ENCODE results near the gene MAN1A2. TPM values are rescaled to one million over a fixed set of nuclear protein-coding genes. Genes with fewer than 3 reads are reported as not detected.

The MAN1A2 gene
- total RNA-seq, 1 experiment from 2014 or later, result 21.1 TPM

DNA sequence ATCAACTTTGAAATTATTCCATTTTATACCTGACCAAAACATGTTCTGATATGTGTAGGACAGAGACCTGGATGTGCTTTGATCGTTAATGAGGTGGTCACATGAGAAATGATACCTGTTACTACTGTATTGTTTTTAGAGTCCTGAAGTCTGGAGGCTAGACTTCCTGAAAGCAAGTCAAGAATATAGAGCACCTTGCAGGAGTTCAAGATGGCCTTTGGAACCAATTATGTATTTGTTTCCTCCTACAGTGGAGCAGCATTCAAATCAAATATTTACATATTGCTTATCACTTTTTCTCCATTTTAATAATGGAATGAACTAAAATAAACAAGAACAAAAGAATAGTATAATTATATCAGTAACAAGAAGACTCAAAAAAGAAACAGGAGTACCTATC, 155.9 kb downstream of the MAN1A2 start:
- no peak overlapping the region for H2AFZ ChIP-seq (ENCODE audit: low read length)
- H3K4me1 ChIP-seq (ENCODE audit: insufficient read depth, low read length), result no peaks in the 10 kb centered on the region
- no peaks in the 10 kb centered on the region for H3K27me3 ChIP-seq (ENCODE audit: low read length)
- TSS peak; percentile 11 for BruUV-seq (replicated peaks)
- POLR2A ChIA-PET (ENCODE audit: unreplicated experiment), result no interaction called here
- no peak overlapping the region for H3K4me2 ChIP-seq (ENCODE audit: low read length)
- no peak overlapping the region for H3K27ac ChIP-seq (ENCODE audit: low read length)
- no peak for ATAC-seq
- TF ChIP-seq EZH2phosphoT487 (IDR thresholded peaks at IDR 0.05; ENCODE audit: borderline replicate concordance, low read length) (no peak), EZH2 (IDR thresholded peaks at IDR 0.05; ENCODE audit: low read length, unreplicated experiment) (no peak)
- TF ChIP-seq, protein P1, sequence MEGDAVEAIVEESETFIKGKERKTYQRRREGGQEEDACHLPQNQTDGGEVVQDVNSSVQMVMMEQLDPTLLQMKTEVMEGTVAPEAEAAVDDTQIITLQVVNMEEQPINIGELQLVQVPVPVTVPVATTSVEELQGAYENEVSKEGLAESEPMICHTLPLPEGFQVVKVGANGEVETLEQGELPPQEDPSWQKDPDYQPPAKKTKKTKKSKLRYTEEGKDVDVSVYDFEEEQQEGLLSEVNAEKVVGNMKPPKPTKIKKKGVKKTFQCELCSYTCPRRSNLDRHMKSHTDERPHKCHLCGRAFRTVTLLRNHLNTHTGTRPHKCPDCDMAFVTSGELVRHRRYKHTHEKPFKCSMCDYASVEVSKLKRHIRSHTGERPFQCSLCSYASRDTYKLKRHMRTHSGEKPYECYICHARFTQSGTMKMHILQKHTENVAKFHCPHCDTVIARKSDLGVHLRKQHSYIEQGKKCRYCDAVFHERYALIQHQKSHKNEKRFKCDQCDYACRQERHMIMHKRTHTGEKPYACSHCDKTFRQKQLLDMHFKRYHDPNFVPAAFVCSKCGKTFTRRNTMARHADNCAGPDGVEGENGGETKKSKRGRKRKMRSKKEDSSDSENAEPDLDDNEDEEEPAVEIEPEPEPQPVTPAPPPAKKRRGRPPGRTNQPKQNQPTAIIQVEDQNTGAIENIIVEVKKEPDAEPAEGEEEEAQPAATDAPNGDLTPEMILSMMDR (conservative IDR thresholded peaks at IDR 0.05; ENCODE audit: low read depth, low read length), result no peak
- no peaks in the 10 kb centered on the region for H4K20me1 ChIP-seq (ENCODE audit: low read length)
- H3K9me3 ChIP-seq (ENCODE audit: low read length), result no peaks in the 10 kb centered on the region
- CTCF ChIA-PET, result no interaction called here
- intact Hi-C loops (cut with micrococcal nuclease), result no loop called here
- no peak overlapping the region for H3K9ac ChIP-seq (ENCODE audit: low read length)
- H3K4me3 ChIP-seq (ENCODE audit: low read length), result no peak overlapping the region
- H3K79me2 ChIP-seq (ENCODE audit: low read length), result no peaks in the 10 kb centered on the region
- DNase-seq, result no peak
- H3K9me2 ChIP-seq (replicated peaks; ENCODE audit: low read length), result no peaks in the 10 kb centered on the region
- no peaks in the 10 kb centered on the region for H3F3A ChIP-seq (ENCODE audit: low read length, unreplicated experiment)
- H3K36me3 ChIP-seq (ENCODE audit: low read depth, low read length), result no peaks in the 10 kb centered on the region

DNA sequence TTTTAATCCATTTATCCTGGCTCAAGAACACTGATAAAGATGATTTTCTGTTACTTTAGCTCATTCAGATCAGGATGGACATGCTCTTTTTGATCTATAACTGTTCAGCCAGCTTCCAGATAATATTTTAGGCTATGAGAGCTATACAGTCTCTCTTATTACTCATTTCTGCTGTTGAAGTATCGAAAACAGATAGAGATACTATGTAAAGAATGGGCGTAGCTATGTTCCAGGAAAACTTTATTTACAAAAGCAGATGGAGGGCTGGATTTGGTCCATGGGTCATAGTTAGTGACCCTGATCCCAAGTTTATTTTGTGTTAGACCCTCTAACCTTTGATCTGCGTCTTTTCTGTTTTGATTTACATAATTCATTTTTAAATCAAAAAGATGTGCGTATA, 159.8 kb downstream of the MAN1A2 start:
- Histone ChIP-seq H3K79me2 (ENCODE audit: low read length) (no peaks in the 10 kb centered on the region), H4K20me1 (ENCODE audit: low read length) (no peaks in the 10 kb centered on the region), H3K9me3 (ENCODE audit: low read length) (no peaks in the 10 kb centered on the region), H3K9ac (ENCODE audit: low read length) (no peak overlapping the region), H3K4me3 (ENCODE audit: low read length) (no peak overlapping the region), H3K4me2 (ENCODE audit: low read length) (no peak overlapping the region), H3K9me2 (replicated peaks; ENCODE audit: low read length) (no peaks in the 10 kb centered on the region), H2AFZ (ENCODE audit: low read length) (no peak overlapping the region), H3F3A (ENCODE audit: low read length, unreplicated experiment) (no peaks in the 10 kb centered on the region), H3K27ac (ENCODE audit: low read length) (no peak overlapping the region), H3K36me3 (ENCODE audit: low read depth, low read length) (no peaks in the 10 kb centered on the region), H3K4me1 (ENCODE audit: insufficient read depth, low read length) (no peaks in the 10 kb centered on the region), H3K27me3 (ENCODE audit: low read length) (no peaks in the 10 kb centered on the region)
- intact Hi-C loops (cut with micrococcal nuclease), result no loop called here
- ChIA-PET POLR2A (ENCODE audit: unreplicated experiment) (no interaction called here), CTCF (no interaction called here)
- DNase-seq (no peak), ATAC-seq (no peak)
- TF ChIP-seq EZH2 (IDR thresholded peaks at IDR 0.05; ENCODE audit: low read length, unreplicated experiment) (no peak), EZH2phosphoT487 (IDR thresholded peaks at IDR 0.05; ENCODE audit: borderline replicate concordance, low read length) (no peak)
- TF ChIP-seq, protein P1 (conservative IDR thresholded peaks at IDR 0.05; ENCODE audit: low read depth, low read length), result no peak
- no TSS peak for BruUV-seq (replicated peaks)

DNA sequence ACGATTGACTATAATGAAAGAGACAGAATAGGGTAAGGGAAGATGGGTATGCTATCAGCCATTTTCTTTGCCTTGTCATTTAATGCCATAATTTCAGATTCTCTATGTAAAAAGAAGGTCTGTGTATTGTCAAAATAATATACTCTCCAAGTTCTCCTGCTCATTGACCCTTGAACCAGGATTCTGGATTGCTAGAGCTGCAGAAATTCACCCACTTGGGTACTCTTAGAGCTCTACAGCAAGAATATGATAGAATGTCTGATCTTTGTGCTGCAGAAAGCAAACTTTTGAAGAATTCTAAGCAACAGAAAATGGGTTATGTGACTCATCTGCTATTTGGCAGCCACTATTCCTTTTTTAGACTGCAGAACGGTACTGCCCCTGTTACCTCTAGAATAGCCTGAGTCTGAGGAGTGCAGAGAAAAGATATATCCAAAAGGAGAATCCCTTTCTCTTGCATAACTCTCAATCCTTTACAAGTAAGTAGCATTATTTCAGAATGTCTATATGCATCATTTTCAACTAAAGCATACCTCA, 160.4 kb downstream of the MAN1A2 start:
- no peaks in the 10 kb centered on the region for H3K4me1 ChIP-seq (ENCODE audit: insufficient read depth, low read length)
- H3F3A ChIP-seq (ENCODE audit: low read length, unreplicated experiment), result no peaks in the 10 kb centered on the region
- no peak overlapping the region for H3K4me2 ChIP-seq (ENCODE audit: low read length)
- no peak overlapping the region for H3K27ac ChIP-seq (ENCODE audit: low read length)
- TF ChIP-seq, protein P1 (conservative IDR thresholded peaks at IDR 0.05; ENCODE audit: low read depth, low read length), result no peak
- TF ChIP-seq EZH2phosphoT487 (IDR thresholded peaks at IDR 0.05; ENCODE audit: borderline replicate concordance, low read length) (no peak), EZH2 (IDR thresholded peaks at IDR 0.05; ENCODE audit: low read length, unreplicated experiment) (no peak)
- H3K27me3 ChIP-seq (ENCODE audit: low read length), result no peaks in the 10 kb centered on the region
- CTCF ChIA-PET, result no interaction called here
- DNase-seq (no peak), ATAC-seq (no peak)
- H3K4me3 ChIP-seq (ENCODE audit: low read length), result no peak overlapping the region
- POLR2A ChIA-PET (ENCODE audit: unreplicated experiment), result no interaction called here
- H4K20me1 ChIP-seq (ENCODE audit: low read length), result no peaks in the 10 kb centered on the region
- no peaks in the 10 kb centered on the region for H3K9me2 ChIP-seq (replicated peaks; ENCODE audit: low read length)
- H3K9ac ChIP-seq (ENCODE audit: low read length), result no peak overlapping the region
- no TSS peak for BruUV-seq (replicated peaks)
- intact Hi-C loops (cut with micrococcal nuclease), result no loop called here
- no peak overlapping the region for H2AFZ ChIP-seq (ENCODE audit: low read length)
- H3K79me2 ChIP-seq (ENCODE audit: low read length), result no peaks in the 10 kb centered on the region
- H3K9me3 ChIP-seq (ENCODE audit: low read length), result no peaks in the 10 kb centered on the region
- no peaks in the 10 kb centered on the region for H3K36me3 ChIP-seq (ENCODE audit: low read depth, low read length)
